RPMI8226 (cell line): ENCODE data around the gene HES4.

Experiments used
- DNase-seq: peaks from one replicate; pipeline ENCODE4 v3.0.0-alpha.2; 2015

The HES4 gene

DNA sequence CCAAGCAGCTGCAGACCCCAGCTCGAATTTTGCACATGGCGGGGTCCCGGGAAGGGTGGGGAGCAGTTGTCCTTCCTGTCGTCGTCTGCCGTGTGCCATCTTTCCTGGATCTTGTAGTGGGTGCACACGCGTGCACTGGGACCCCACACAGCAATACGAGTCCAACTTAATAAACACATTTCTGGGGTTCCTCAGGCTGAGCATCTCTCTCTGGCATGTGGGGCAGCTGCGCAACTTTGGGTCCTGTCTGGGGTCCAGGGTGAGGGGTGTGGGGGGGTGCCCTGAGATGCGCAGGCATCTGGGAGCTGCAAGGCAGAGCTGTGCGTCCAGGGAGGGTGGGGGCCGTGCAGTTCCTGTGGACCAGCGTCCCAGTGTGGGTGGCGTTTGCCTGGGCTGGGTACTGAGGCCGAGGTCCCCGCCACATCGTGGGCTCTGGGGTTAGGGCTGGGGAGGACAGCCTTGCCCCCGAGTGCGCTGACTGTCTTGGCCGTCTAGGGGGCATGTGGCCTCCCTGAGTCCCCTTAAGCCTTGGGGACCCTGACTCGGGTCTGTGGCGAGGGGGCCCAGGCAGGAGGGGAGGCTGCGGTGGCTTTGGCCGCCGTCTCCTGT is 34.3 kb downstream of the HES4 start:
- DNase-seq: no peak

DNA sequence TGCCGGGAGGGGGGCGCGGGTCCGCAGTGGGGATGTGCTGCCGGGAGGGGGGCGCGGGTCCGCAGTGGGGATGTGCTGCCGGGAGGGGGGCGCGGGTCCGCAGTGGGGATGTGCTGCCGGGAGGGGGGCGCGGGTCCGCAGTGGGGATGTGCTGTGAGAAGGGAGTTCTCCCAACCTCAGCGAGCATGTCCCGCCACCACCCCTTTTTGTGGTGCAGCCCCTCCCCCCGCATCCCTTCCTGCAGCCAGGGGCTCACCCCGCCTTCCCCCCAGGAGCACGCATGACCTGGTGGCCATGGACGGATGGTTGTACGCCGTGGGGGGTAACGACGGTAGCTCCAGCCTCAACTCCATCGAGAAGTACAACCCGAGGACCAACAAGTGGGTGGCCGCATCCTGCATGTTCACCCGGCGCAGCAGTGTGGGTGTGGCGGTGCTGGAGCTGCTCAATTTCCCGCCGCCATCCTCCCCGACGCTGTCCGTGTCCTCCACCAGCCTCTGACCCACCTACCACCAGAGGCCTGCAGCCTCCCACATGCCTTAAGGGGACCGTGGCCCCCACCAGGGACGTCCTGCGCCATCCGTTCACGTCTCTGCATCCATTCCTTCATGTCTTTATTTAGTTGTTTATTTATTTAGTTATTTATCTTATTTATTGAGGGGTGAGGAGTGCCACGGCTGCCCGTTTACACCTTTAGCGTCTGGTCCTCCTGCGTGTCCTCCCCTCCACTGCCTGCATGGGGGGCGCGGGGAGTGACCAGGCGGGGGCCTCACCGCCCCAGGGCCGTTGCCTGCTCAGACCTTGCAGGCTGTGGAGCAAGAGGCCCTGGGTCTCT is 35.0 kb downstream of the HES4 start:
- DNase-seq: no peak

DNA sequence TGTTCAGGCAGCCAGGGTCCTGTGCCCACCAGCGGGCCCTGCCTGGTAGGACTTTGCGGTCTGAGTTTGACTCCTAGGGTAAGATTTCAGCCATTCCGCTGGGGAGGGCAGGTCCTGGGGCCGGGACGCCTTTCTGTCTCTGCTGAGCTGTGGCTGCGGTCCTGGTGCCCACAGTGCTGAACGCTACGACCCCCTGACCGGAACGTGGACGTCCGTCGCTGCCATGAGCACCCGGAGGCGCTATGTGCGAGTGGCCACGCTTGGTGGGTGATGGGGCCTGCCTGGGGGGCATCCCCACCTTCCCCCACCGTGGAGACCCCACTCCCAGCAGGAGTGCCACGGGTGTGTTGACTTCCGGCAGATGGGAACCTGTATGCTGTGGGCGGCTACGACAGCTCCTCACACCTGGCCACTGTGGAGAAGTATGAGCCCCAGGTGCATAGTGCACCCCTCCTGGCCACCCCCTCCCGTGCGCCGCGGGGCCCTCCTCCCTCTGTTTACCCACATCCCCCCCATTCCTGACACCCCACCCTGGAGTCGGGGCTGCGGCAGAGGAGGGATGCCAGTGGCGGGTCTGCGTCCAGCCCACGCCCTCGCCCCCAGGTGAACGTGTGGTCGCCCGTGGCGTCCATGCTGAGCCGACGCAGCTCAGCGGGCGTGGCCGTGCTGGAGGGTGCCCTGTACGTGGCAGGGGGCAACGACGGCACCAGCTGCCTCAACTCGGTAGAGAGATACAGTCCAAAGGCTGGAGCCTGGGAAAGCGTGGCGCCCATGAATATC is 36.0 kb downstream of the HES4 start:
- no peak for DNase-seq

DNA sequence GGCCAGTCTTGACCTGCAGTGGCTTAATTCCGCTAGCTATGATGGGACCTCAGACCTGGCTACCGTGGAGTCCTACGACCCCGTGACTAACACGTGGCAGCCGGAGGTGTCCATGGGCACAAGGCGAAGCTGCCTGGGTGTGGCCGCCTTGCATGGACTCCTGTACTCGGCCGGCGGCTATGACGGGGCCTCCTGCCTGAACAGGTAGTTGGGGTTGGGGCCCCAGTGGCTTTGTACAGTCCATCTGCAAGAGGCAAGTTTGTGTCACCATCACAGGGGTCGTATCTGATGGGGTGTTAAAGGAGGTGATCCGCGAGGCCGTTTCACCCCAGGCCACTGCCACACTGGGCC is 36.6 kb downstream of the HES4 start:
- DNase-seq: no peak

DNA sequence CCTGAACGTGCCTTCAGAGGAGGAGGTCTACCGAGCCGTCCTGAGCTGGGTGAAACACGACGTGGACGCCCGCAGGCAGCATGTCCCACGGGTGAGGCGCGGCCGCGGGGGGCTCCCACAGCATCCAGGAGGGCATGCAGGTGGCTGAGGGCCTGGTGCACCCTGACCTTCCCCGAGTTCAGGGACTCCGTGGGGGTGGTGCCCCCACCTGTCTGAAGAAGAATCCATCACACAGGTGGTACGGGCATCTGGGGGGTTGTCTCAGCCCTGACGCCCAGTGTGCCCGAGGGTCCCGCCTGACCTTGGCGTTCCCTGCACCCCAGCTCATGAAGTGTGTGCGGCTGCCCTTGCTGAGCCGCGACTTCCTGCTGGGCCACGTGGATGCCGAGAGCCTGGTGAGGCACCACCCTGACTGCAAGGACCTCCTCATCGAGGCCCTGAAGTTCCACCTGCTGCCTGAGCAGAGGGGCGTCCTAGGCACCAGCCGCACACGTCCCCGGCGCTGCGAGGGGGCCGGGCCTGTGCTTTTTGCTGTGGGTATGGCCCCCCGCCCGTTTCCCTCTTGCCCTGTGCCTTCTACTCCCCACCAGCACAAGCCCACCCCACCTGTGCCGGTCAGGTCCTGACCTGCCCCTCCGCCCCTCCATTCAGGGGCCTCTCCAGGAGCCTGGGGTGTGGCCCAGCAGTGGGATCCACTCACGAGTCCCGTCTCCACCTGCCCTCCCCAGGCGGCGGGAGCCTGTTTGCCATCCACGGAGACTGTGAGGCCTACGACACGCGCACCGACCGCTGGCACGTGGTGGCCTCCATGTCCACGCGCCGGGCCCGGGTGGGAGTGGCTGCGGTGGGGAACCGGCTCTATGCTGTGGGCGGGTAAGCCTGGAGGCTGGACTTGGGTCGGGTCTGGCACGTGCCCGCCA is 37.3 kb downstream of the HES4 start:
- no peak for DNase-seq

DNA sequence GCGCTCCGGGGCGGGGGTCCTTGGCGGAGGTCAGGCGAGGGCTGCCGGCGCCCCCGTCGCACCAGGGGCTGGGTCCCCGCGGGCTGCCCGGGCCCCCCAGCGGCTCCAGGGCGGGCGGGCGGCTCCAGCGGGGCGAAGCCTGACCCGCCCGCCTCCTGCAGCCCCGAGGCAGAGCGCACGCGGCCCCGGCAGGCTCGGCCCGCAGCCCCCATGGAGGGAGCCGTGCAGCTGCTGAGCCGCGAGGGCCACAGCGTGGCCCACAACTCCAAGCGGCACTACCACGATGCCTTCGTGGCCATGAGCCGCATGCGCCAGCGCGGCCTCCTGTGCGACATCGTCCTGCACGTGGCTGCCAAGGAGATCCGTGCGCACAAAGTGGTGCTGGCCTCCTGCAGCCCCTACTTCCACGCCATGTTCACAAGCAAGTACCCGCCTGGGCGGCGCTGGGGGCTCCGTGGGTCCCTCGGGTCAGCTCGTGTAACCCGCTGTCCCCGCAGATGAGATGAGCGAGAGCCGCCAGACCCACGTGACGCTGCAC is 38.7 kb downstream of the HES4 start:
- no peak for DNase-seq

DNA sequence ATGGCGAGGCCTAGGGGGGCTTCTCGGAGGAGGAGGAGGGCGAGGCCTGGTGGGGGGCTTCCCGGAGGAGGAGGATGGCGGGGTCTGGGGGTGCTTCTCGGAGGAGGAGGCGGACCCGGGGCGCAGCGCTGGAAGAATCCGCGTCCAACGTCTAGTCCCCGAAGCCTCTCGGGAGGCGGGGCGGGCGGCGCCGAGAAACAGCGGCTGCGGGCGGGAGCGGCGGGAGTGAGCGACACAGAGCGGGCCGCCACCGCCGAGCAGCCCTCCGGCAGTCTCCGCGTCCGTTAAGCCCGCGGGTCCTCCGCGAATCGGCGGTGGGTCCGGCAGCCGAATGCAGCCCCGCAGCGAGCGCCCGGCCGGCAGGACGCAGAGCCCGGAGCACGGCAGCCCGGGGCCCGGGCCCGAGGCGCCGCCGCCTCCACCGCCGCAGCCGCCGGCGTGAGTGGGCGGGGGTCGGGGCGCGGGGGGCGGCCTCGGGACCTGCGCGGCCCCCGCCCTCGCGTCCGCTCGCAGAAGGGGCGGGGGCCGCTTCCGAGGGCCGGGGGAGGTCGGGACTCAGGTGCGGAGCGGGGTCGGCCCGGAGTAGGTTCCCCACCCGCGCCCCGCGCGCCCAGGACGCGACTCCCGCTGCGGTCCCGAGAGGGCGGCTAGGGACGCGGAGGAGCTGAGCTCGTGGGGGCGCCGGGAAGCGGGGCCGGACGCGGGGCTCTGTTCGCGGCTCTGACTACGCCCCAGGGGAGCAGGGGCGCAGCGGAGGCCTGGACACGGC is 39.4 kb downstream of the HES4 start, which contains the start of gene KLHL17:
Gene KLHL17 (plus strand): TSS at position 222 of the 769 bp plus-strand sequence. CDS start 110 bp downstream, at position 332.
- peak; percentile 89 for DNase-seq

DNA sequence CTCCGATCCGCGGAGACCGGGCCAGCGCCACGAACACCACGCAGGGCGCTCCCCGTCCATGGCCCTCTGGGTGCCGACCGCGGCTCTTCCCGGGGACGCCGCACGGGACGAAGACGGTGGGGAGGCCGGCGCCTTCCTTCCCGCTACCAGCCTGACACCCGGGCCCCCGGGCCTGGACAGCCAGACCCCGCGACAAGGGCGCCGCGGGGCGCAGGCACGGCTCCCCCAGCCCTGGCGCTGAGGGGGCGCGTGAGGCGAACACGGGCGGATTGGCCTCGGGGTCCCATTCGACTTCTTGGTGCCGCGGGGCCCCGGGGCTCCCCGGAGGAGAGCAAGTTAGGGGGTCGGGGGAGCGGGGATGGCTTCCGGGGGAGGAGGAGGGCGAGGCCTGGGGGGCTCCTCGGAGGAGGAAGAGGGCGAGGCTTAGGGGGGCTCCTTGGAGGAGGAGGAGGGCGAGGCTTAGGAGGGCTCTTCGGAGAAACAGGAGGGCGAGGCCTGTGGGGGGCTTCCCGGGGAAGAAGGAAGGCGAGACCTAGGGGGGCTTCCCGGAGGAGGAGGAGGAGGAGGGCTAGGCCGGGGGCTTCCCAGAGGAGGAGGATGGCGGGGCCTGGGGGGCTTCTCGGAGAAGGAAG is 40.0 kb downstream of the HES4 start:
- no peak for DNase-seq

DNA sequence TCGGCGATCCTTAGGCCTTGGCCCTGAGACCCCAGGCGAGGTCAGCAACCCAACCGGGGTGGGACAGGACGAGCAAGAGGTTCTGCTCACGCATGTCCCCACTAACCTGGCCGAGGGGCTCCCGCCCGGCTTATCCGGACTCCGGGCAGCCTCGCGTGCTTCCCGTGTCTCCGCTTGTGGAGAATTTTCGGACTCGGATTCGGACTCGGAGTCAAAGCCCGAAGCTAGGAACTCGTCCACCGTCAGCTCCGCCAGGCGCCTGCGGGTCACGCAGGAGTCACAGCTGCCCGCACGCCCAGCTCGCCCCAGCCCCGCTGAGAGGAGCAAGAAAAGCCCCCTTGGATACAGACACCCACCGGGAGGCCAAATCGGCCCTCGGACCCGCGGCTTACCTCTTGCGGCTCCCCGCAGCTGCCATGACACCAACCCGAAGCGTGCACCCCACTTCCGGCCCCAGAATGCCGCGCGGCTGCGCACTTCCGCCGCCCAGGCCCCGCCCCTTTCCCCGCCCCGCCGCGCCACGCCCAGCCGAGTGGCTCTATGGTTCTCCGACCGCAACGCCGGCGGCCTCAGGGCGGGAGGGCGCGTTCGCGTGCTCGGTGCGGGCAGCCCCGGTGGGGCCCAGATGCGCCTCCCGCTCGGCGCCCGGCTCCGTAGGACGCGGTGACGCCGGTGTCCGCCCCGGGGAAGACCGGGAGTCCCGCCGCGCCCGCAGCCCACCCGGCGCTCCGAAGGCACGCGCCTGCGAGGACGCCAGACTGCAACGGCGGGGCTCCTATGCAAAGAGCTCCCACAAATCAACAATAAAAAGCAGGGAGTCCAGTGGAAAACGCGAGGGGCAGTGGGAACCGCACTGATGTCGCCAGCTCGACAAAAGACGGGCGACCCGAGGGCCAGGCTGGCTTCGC is 40.8 kb downstream of the HES4 start, which contains the start of gene NOC2L:
Gene NOC2L (minus strand): TSS at position 434 of the 908 bp plus-strand sequence. CDS start 16 bp downstream, at position 418.
- peak; percentile 96 for DNase-seq

DNA sequence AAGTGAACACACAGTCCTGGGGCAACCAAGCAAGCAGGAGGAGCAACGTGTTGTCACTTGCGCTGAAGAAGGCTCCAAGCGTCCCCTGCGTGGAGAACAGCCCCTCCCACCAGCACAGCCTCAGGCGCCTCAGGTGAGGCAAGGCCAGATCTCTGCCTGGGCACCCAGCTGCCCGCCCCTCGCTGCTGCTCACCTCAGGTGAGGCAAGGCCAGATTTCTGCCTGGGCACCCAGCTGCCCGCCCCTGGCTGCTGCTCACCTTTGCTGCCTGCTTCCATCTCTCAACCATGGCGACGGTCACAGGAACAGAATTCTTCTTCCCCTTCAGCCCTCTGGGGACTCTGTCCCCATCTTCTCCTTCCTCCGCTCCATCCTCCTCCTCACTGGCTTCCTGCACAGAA is 43.3 kb downstream of the HES4 start:
- DNase-seq: no peak

DNA sequence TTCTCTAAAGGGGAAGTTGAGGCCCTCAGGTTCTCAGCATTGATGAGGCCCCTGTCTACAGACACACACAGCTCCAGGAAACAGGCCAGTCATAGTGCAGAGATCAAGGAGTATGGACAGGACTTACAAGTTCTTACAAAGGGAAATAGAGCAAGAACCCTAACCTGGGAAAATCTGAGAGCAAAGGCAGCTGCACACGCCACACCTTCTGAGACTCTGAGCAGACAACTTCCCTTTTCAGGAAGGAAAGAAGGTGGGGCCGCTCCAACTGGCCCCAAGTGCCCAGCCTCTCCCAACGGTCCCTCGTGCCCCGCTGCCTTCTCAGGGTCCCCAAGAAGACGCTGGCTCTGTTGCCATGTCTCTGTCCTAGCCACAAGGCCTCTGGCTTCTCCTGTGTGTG is 44.4 kb downstream of the HES4 start:
- no peak for DNase-seq

DNA sequence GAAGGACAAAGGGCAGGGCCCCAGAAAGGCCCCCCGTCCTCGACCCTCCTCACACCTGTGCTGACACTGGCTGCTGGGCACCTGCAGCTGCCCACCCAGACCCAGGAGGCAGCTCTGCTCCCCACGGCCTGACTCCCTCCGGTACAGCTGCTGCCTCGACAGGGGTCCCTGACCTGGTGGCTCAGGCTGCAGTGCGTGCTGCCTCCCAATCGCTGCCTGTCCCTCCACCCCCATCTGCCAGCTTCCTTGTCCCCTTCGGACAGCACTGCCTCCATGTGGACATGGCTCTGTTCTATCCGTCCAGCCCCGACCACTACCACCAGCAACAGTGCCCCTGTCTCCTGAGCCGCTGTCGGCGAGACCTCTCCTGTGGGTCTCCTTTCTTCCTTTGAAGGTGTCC is 45.0 kb downstream of the HES4 start:
- no peak for DNase-seq

DNA sequence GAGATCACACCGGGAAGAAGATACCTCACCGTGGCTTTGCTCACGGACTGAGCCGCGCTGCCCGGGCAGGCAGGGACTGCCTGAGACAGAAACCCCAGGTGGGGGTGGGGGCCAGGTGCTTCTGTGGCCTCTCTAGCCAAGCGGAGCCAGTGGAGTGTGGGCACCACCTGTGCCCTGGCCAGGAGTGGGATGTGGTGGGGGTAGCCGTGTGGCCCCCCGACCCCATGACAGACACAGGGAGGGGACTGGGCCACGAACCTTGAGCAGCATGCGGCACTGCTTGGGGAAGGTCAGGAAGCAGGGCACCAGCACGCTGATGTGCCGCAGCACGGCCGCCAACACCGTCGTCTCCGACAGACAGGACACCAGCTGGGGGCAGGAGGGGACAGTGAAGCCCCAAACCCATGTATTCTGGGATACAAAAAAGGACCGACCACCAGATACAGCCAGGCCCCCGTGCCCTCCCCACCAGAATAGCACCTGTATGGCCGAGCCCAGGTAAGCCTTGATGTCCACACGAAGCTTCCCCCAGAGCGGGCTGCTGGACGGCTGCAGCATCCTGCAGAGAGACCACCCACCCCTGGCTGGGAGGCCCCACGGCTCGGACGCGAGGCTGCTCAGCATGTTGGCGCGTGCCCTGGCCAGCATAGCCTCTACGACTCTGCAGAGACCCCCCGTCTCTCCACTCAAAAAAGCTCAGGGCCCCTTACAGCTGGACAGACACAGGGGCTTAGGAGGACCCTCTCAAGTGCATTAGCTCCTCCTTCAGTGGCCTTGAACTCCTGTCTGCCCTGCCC is 46.2 kb downstream of the HES4 start:
- DNase-seq: no peak

DNA sequence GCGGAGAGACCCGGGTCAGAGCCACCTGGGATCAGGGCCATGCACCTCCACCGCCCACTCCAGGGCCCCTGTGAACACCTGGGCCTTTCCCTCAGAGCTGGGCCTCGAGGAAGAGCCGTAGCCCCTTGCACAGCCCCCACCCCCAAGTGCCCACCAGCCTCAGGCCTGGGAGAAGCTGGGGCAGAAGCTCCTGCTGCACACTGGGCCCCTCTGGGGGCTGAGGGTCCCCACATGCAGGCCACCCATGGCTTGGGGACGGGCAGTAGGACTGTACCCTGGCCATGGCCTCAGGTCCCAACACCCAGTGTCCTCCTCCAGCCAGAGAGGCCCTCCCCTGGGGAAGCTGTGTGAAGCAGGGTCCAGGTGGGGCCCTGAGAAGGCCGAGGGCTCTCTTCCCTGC is 47.3 kb downstream of the HES4 start:
- no peak for DNase-seq

DNA sequence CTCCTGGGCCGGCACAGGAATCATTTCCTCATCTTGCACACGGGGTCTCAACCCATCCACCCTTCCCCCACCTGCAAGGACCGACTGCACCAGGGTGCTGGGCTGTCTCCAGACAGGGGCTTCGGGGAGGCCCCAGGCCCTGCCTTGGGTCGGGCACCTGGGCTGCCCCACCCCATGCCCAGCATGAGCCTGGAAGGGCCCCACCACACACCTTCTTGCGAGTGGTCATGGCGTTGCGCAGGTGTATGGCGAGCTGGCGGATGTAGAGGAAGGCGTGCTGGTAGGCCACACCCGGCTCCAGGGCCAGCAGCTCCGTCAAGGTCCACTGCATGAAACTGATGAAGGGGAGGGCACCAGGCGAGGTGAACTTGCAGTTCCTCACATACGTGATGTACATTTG is 47.7 kb downstream of the HES4 start:
- DNase-seq: no peak

DNA sequence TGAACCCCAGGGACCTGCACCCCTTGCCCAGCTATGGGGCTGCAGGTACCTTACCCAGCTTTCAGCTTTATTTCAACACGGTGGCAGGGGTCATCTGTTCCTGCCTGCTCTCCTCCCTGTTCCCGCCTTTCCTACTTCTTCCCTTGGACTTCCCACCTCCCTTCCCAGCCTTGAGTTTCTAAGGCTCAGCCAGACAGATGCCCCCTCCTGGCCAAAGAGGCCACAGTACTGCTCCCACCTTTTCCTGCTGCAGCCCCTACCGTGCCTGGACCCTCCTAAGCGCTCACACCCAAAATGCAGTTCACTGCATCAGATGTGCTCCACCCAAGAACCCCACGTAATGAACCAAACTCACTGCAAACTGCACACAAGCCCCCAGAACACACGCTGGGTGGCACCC is 48.5 kb downstream of the HES4 start:
- DNase-seq: no peak

DNA sequence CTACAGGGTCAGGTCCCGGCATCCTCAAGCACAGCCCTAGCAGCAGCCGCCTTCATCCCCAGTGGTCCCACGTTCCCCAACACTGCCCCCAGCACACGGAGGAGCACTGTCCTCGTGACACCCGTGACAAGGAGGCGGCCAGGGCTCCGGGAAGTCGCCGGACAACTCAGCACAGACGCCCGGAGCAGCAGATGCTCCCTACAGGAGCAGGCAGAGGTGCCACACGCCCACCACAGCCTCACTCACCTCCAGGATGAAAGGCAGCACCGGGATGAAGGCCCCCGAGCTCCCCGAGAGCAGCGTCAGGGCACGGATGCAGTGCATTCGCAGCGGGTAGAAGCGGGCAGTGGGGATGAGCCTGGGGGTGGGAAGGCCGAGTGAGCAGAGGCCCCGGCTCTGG is 49.0 kb downstream of the HES4 start:
- DNase-seq: no peak

DNA sequence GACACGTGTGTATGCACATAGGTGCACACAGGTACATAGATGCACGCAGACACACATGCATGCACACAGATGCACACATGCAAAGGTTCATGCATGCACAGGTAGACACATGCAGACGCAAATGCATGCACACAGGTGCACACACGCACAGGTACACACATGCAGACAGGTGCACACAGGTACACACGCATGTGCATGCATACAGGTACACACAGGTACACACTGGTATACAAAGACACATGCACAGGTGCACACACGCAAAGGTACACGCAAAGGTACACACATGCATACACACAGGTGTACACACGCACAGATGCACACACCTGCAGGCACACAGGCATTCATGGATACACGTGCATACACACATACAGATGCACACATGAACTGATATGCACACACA is 49.6 kb downstream of the HES4 start:
- DNase-seq: no peak
